NCI-H1105 treated with DMSO at 0.1 percent for 48 hours (cell line): ENCODE results near the gene STAT4.

Source experiments
- DNase-seq: peaks from one replicate; lab custom pipeline; 2025; lab: John Stamatoyannopoulos, UW

The STAT4 gene, protein sequence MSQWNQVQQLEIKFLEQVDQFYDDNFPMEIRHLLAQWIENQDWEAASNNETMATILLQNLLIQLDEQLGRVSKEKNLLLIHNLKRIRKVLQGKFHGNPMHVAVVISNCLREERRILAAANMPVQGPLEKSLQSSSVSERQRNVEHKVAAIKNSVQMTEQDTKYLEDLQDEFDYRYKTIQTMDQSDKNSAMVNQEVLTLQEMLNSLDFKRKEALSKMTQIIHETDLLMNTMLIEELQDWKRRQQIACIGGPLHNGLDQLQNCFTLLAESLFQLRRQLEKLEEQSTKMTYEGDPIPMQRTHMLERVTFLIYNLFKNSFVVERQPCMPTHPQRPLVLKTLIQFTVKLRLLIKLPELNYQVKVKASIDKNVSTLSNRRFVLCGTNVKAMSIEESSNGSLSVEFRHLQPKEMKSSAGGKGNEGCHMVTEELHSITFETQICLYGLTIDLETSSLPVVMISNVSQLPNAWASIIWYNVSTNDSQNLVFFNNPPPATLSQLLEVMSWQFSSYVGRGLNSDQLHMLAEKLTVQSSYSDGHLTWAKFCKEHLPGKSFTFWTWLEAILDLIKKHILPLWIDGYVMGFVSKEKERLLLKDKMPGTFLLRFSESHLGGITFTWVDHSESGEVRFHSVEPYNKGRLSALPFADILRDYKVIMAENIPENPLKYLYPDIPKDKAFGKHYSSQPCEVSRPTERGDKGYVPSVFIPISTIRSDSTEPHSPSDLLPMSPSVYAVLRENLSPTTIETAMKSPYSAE

DNA sequence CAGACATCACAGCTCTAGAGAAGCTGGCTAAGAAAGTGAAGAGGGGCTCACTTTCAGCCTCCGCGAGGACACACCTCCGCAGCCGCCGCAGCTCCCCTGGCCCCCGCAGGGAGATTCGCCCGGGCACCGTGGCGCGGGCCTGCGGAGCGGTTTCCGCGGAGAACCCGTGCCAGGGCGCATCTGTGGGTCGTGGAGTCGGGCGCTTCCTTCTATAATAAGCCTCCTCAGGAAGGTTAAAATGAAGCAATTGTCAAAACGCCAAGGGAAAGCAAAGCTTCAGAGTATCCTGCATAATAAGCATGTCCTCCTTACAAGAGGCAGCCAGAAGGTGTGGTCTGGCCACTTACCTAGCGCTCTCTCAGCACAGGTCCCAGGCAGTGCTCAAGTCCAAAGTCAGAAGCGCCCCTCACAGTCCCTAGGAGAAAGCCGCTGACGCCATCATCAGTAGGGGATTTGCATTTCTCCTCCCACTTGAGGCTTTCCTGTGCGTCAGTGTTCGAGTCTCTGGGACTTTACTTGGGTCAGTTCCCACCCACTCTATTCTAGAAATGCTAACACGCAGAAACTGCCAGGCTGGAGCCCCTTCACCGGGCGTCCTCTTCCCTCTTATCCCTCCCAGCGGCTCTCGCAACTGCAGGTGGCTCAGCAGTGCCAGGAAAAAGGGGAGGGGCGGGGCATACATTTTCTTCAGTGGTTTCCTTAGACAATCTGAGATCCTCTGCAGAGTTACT is at the start of gene STAT4:
STAT4 (minus strand) TSS at position 395 of the 731 bp plus-strand sequence. CDS start 2,791 bp downstream, outside the sequence.
- DNase-seq = no peak

DNA sequence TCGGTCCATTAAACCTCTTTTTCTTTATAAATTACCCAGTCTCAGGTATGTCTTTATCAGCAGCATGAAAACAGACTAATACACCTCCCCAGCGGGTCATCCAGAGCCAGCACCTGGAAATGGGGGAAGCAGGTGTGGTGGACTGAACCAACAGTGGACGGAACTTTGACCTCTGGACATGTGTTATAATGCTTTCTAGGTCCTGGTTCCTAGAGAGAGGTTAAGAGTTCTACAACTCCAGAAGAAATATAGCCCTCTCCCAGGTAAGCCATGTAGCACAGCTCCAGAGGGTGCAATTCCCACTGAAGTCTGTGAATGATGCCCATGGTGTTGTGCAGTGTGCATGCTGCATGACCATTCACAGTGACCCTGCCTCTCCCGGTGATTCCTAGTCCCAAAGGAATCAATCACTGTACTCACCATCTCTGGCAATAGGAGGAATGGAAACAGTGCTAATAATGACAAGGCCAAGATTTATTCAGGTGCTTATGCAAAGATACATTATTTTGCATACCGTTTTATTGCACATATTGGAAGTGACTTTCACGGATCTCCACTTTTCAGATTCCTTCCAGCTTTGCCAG is 49.2 kb upstream of the STAT4 start:
- DNase-seq = no peak

DNA sequence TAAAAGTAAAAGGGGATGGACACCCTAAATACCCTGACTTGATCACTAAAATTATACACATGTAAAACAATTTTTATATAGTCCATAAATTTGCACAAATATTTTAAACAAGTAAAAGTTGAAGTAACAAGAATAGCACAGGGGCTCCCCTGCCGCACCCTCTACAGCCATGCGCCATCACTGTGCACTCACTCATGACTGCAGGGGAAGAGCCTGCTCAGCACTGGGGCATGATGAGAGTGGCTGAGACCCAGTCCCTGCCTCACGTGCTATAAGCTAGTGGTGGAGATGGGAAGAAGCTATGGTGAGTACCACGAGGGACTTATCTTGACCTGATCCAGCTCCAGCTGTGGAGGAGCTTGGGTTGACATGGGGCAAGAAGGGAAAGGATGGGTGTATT is 47.5 kb upstream of the STAT4 start:
- DNase-seq = no peak

DNA sequence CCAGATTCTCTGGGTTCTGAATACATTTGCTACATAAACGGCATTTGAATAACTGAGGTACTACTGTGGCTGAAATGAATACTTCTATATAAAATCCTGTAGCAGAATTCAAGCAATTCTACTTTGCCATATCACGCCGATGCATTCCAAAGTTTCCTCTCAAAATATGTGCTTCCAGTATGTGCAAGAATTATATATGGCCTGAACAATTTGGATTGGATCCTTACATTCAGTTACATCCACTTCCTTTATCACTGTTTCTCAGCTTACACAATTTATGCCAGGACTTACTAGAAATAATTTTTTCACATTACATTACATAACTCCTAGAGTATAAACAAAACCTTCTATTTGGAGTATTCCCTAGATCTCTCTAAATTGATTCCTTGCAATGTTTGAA is 46.3 kb upstream of the STAT4 start:
- DNase-seq = no peak

DNA sequence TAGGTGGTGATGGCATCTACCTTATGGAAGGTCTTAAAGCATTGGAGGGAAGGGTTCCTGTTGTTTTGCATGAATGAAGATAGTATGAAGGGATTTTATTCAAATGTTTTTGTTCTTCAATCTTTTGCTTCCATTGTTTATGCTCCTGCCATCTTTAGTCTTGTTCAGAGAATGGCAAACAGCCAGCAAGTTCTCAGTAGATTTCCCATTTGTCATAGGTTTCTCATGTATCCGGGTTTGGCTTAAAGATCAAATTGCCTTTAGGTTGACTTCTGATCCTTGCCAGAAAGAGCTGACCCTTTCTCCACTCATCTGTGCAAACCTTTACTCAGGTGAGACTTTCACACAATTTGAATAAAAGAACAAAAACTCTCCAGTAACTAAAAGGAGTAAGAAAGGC is 44.2 kb upstream of the STAT4 start:
- no peak for DNase-seq

DNA sequence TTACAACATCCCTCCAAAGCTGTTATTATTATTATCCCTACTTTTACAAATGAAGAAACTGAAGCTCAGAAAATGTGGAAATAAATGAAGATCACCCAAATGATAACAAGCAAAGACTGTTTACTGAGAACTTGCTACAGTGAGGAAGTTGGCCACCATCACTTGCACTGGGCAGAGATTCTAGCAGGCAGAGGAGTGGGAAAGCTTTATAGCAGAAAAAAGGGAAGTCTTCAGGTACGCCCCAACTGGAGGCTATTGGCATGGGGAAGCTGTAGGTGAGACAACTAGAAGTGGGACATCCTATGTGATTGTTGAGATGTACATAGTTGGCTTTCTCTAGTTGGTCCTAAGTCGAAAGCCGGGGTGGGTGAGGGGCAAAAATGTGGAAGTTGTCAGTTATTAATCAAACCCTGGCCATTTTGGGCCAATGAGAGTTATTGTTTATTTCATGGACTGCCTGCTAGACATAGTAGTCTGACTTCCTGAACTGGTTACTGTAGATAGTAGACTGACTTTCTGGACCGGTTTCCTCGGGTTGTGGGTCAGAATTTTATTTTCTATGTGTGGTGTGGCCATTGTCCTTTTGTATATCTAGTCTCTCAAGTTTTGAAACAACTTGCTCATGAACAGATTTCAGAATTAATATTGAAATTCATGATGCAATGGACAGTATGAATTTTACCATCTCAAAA is 40.2 kb upstream of the STAT4 start:
- no peak for DNase-seq

DNA sequence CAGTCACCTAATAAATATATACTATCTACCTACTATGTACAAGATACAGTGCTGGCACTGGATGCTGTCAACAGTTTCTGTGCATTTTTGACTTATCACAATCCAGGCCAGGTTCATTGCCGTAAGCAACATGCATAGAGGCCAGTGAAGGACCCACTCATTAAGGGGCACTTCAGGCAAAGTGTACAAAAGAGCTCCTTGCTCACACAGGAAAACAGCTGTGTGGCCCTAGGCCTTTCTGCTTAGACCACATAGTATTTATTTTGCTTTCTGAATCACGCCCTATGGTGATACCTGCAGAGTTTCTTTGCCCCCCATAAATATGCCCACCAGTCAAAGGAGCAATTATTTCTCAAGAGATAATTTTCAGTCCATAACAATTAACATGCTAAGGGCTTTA is 39.6 kb upstream of the STAT4 start:
- DNase-seq = peak; percentile 6

DNA sequence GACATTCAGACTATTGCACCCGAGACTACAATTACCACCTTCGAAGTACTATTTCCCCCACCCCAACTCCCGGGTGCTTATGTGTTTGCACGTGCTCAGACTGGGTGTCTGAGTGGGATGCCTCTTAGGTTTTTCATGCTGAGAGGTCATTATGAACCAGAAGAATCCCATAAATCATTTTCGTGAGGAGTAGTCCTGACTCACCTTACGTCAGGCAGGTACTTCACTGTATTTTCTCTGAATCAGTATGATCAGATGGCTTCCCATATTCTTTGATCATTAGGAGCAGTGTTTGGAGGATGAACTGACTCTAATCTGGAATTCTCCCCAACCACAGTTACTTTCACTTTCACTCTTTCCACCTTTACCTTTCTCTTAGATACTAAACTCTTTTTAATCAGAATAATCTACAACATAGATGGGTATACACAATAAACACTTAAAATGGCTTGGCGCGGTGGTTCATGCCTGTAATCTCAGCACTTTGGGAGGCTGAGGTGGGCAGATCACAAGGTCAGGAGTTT is 38.4 kb upstream of the STAT4 start:
- no peak for DNase-seq

DNA sequence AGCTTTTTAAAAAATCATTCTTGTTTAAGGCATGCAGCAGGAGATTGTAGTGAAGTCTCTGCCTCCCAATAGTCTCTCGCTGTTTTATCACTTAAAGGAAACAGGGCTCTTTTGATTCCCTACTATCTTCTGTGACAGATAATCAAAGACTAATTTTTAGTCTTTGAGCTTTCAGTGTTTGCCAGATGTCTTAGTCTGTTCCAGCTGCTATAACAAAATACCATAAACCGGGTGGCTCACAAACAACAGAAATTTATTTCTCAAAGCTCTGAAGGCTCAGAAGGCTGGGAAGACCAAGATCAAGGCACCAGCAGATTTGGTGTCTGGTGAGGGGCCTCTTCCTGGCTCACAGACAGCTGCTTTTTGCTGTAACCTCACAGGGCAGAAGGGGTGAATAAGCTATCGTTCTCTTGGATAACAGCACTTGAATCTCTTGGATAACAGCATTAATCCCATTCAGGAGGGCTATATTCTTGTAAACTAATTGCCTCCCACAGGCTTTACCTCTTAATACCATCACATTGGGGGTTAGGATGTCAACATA is 37.8 kb upstream of the STAT4 start:
- DNase-seq = no peak

DNA sequence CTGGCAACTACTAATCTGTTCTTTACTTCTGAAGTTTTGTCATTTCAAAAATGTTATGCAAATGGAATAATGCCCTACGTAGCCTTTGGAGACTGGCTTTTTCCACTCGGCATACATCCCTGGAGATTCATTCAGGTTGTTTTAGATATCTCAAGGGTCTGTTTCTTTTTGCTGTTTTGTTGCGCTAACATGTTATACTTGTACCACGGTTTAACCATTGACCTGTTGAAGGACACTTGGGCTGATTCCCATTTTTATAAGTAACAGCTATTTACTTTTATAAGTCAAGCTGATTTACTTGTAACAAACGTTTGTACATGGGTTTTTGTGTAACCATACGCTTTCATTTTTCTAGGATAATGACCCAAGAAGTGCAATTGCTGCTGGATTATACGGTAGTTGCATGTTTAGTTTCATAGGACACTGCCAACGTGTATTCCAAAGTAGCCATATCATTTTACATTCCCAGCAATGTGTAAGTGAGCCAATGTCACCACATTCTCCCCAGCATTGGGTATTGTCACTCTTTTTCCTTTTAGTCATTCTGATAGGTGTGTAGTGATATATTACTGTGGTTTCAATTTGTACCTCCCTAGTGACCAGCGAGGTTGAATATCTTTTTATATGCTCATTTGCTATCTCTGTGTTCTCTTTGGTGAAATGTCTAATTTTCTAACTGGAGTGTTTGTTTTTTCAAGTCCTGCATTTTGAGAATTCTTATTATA is 36.5 kb upstream of the STAT4 start:
- DNase-seq = no peak

DNA sequence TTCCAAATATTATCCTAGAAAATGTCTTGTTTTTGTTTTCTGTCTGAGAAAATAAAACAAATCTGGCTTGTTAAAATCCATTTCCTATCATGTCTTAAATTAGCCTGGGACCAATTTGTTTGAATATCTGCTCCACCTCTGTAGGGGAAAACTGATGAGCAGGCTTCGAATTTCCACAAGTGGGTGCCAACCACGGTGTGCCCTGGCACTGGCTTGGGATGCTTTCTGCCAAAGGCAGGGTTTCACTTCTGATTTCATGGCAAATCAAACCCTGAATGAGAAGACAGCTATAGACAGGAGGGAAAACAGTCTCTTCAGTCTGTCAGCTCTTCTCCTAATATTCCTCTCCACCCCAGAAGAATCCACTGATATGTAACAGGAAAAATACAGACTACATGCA is 33.7 kb upstream of the STAT4 start:
- DNase-seq = no peak

DNA sequence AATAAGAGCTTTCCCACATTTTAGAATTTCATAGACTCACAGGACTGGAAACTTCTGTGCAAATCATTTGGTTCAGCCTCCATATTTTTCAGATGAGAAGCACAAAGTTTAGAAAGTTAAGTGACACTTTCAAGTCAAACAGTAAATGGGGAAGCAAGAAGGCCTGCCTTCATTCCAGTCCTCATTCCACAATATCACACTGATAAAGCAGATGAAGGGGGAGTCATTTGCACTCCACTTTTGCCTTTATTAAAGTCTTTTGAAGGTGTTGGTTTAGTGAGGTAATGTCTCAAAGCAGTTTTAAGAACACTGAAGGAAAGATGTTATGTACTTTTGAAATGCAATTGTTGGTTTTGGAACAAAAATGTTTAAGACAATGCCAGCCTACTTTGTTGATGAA is 32.7 kb upstream of the STAT4 start:
- DNase-seq = no peak

DNA sequence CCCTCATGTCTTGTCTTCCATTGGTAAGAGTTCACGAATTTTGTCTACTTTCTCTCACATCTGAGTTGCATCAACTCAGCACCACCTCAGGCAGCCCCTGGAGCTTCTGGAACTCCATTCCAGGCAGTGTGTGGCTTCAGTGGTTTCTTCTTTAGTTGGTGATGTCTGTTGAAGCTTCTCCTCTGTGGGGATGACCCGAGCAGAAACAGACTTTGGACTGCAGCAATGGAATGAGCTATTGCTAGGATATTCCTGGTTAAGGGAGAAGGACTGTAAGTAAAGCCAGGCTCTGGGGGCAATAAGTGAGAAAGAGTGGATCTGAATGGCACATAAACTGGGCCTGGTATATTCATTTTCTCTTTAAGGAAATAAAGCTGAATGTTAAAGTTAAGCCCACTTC is 32.3 kb upstream of the STAT4 start:
- no peak for DNase-seq

DNA sequence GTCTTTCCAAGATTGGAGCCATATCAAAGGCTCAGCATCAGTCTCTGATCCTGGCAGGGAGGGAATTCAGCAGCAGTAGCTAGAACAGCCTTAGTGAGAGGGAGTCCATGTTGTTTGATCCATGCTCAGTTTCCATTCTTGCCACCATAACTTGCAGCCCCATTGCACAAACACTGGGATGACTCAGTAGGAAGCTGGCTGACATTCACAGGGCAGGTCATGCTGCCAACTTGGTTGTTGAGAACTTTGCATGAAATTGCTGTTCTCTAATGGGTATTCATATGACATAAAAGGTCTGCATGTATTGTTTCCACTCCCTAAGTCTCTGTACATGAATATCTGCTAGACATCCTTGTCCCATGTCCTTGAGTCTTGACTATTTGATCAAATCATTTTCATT is 29.9 kb upstream of the STAT4 start:
- no peak for DNase-seq

DNA sequence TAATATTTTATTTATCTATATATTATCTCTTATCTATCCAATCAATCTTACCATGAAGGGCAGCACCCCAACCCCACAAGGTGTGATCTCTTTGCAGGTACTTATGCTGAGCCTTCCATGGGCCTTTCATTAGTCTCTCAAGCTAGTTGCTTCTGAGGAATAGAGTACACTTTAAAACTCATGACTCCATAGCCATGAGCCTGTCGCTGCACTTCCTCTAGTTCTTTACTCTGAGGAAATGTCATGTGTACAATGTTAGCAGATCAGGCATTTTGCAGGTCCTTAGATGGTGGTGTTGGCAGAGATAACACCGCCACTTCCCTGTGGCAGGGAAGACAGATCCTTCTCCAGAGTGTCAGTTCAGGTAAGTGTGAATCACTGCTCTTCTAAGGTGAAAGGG is 29.5 kb upstream of the STAT4 start:
- no peak for DNase-seq

DNA sequence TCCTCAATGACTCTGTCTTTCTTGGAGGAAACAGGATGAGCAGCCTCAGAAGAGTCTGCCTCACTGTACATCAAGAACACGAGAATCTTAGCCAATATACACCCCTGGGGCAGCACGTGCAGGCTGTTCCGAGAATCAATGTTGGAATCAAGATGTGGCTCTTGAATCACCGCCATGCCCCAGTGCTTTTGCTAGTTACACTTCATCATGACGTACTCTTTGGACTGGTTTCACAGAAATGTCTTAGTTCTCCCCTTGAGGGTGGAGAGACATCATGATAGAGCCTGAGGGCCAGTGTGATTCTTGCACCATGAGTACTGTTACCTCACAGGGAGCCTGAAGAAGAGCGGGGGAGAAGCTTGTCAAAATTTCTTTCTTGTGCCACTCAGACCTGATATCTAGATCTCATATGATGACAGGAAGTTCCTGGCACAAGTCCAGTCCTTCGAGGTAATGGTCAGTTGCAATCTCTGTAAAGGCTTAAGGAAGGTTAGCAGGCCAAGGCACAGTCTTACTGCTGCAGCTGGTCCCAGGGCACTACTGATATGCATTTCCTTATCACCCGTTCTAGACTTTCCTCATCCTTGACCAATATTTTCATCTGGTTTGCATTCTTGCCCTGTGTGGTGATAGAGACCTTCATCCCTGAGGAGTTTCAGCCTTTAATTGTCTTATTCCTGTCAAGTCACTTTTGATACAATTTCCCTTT is 28.2 kb upstream of the STAT4 start:
- no peak for DNase-seq

DNA sequence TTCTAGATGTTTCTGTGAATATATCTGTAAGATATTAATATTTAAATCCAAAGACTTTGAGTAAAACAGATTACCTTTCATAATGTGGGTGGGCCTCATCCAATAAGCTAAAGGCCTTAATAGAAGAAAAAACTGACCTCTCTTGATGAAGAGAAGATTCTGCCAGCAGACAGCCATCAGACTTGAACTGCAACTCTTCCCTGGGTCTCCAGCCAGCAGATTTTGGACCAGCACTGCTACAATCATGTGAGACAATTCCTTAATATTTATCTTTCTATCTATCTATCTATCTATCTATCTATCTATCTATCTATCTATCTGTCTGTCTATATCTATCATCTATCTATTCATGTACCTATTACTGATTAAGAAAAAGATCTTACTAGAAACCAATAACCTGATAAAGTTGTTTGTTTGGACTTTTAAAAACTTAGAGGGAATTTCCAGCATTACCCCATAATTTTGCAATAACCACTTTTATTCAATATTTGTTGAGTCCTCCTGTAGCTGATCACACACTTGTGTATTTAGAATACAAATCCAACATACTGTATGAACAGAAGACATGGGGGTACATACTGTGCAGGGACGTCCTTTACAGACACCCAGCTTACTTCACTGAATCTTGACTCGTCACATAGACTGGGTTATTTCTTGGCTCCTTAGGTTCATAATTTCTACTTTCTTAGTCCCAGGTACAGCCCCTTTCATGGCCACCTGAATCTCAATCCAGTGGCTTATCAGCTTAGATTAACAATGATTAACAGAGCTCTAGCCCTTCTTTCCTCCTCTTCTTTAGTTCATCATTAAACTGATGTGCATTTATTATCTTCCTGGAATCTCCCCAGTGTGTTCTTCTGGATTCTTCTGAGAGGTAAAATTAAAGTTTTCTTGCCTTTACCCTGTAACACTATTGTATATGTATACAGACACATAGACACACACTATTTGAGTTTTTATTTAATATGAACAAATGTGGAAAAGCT is 27.2 kb upstream of the STAT4 start:
- no peak for DNase-seq

DNA sequence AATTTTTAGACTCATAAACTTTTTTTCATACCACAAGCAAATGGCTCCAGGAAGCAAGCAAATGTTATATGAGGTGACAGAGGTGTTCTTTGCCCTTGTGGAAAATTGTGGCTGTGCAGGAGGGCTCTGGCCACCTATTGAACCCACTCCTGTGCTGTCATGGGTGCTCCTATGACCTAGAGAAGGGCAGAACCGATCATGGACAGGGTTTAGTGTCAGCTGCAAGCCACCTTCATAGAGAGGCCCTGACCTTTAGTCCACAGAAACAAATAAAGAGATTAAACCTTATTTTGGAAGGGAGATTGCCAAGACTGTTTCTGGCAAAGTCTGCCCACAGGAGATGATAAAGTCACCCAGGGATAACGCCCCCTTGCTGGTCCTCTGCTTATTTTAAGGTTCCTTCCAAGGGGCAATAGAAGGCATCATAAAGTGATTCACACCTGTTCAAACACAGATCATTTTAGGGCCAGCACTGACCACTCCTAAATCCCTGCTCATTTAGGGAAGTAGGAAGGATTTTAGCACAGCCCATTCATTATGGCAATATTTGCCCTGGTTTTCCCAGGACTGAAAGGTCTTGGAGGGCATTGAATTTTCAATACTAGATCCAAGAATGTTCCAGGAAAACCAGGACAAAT is 26.1 kb upstream of the STAT4 start:
- DNase-seq = no peak
